GM21381 (cell line): ENCODE results near the gene ATCAY.
"Not testable (repeated sequence)": the region's sequence is repeated elsewhere in the genome, so short reads cannot be mapped to it uniquely, and the experiment has no call there.

Experiments
- ATAC-seq: cut with Tn5 transposase; IDR thresholded peaks from one replicate; pipeline ENCODE4 v1.9.1; 2021; ENCODE audit warnings: mild to moderate bottlenecking, moderate library complexity; ENCODE audit not compliant: unreplicated experiment

The ATCAY gene

GRCh38 chr19:3945838-3946237 lies 65.4 kb downstream of the ATCAY start:
- ATAC-seq = no peak

- ATAC-seq = not testable (repeated sequence)
These were observed 66.9 kb downstream of the ATCAY start for GRCh38 chr19:3947316-3947933.

DNA sequence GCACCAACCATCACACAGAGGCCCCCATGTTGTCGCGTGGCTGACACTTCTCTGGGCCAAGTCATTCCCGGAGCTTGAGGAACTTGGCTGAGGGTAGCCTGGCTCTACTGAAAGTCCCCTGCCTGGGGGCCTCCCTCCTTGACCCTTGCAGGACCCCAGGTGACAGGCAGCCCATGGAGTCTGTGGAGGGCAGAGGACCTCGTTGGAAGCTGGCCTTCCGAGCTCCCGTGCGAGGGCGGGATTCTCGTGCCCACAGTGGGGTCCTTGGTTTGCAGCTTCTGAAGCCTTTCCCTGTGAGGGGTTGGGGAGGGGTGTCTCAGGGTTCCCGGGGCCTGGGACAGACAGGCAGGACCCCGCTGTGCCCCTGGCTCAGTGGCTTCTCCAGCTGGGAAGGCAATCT lies 68.8 kb downstream of the ATCAY start:
- no peak for ATAC-seq

DNA sequence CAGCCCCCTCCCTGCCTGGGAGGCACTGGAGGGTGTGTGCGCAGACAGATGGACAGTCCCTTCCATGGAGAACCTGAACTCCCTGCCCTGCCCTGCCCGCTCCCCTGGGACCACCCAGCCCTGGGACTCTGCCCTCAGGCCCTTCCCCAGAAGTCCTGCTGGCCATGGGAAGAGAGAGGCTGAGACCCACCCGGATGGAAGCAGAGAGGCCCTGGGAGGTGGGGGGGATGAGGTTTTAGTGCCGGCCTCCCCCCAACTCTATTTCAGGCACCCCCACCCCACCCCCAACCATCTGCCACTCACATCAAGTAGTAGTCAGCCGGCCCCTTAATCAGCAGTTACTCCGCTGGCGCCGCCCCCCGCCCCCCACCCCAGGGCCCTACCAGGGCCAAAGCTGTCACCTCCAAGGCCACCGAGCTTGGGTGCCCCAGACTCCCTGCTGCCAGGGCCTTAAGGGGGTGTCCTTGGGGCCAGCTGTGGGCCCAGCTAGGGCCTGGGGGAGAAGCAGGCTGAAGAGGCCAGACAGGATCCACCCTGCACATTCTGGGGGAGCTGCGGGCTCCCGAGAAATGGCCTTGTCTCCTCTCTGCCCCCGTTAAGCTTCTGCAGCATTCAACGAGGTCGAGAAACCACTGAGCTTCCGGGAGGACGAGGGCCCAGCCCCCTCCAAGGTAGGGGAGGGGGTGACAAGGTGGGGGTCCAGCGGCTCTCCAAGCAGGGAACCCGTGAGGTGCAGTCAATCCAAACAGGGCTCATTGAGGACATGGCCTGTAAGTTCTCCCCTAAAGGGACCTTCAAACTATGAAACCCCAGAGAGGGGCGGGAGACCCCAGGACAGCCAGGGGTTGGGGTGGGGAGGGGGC lies 69.7 kb downstream of the ATCAY start:
- ATAC-seq = no peak

- no peak for ATAC-seq
These were observed 70.7 kb downstream of the ATCAY start for GRCh38 chr19:3950871-3951861.

DNA sequence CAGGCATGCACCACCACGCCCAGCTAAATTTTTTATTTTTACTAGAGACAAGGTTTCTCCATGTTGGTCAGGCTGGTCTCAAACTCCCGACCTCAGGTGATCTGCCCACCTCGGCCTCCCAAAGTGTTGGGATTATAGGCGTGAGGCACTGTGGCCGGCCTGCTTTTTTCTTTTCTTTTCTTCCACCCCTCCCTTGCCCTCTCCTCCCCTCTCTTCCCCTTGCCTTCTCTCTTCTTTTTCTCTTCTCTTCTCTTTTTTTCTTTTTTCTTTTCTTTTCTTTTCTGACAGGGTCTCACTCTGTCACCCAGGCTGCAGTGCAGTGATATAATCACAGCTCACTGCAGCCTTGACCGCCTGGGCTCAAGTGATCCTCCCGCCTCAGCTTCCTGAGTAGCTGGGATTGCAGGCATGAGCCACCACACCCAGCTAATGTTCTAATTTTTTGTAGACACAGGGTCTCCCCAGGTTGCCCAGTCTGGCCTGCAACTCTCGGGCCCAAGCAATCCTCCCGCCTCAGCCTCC lies 72.3 kb downstream of the ATCAY start:
- not testable (repeated sequence) for ATAC-seq

DNA sequence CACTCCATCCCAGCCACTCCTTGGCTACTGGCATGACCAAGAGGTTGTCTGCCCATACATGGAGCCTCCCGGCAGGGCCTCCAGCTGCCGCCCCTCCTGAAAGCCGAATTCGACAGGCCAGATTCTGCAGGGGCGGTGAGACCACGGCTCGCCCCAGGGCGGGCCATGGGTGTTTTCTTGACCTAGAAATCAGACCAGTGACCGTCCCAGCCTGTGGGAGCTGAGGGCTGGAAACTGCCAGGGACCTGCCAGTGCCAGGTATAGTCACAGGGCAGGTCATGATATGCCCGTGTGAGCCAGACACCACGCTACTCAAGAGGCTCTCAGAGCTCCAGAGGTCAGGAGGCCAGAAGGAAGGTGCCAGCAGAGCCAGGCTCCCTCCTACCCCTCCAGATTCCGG lies 73.6 kb downstream of the ATCAY start:
- no peak for ATAC-seq

GRCh38 chr19:3955276-3955675 lies 74.8 kb downstream of the ATCAY start:
- not testable (repeated sequence) for ATAC-seq

DNA sequence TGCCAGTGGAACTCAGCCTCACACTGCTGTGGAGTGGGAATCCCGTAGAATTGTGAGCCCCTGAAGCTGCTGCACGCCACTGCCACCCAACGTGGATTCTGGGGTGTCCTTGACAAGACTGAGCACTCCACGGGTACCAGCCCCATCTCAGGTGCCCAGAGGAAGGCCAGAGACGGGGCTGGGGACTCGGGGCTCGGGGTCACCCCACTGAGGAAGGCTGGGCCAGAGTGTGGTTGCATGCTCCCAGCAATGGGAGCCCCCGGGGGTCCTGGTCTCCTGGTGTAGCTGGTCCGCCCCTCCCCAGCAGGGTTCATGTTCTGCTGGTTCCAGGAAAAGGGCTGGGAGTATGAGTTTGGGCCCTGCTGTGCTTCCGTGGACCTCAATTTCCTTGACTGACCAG lies 75.2 kb downstream of the ATCAY start:
- no peak for ATAC-seq

GRCh38 chr19:3958836-3959765 lies 78.6 kb downstream of the ATCAY start:
- no peak for ATAC-seq

DNA sequence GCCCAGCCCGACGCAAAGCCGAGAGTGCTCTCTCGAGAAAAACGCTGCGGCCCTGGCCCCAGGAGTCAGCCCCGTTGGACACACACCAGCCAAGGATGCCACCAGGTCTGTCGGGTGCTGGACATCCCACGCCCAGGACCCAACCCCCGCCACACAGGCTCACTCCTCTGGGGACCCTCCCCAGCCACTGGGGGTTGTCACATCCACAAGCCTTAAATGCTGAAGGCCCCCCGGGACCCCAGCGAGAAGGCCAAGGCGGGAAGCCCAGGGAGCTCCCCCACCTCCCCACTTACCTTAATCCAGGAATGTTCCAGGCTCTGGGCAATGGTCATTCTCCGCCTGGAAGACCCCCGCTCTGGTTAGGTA lies 79.3 kb downstream of the ATCAY start:
- no peak for ATAC-seq

DNA sequence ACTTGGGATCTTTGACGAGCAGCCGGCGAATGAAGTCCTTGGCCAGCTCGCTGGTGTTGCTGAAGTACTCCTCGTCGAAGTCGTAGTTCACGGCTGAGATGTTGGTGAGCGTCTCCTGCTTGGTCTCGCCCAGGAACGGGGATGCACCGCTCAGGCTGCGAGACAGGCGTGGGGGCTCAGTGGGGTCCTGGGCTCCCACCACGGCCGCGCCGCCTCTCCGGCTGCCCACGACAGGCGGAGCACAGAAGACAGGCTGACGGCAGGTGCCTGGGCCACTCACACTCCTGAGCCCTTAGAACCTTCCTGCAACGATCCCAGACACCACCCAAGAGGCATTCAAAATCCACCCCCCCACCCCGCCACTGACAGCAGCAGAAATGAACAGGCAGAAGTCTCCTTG lies 80.5 kb downstream of the ATCAY start:
- no peak for ATAC-seq

DNA sequence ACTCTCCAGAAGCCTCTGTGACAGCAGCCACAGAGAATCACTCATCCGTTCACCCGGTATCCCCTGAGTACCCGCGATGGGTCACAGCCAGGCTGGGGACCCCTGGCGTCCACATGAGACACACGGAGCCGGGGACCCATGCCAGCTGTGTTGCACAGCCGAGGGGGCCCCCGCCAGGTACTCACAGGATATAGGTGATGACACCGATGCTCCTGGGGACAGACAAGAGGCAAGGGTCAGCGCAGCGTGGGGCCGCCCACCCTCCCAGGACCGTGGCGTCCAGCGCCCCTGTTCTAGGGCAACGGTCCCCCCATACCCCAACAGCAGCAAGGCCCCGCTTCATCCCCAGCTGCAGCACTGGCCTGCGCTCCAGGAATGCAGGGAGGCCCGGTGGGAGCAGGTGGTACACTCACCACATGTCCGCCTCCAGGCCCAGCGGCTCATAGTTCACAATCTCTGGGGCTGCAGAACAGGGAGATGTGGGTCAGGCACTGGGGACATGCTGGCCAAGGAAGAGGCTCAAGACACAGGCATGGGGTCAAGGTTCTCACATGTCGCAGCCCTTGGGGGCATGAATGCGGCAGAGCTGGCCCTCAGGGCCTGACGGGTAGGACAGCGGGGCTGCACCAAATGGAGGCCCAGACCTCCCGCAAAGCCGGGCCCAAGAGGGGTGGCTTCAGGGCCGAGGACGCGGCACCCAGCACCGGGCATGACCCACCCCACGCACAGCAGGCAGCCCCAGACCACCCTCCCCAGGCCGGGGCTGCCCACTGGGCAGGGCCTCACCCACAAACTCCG lies 83.2 kb downstream of the ATCAY start:
- ATAC-seq = no peak

DNA sequence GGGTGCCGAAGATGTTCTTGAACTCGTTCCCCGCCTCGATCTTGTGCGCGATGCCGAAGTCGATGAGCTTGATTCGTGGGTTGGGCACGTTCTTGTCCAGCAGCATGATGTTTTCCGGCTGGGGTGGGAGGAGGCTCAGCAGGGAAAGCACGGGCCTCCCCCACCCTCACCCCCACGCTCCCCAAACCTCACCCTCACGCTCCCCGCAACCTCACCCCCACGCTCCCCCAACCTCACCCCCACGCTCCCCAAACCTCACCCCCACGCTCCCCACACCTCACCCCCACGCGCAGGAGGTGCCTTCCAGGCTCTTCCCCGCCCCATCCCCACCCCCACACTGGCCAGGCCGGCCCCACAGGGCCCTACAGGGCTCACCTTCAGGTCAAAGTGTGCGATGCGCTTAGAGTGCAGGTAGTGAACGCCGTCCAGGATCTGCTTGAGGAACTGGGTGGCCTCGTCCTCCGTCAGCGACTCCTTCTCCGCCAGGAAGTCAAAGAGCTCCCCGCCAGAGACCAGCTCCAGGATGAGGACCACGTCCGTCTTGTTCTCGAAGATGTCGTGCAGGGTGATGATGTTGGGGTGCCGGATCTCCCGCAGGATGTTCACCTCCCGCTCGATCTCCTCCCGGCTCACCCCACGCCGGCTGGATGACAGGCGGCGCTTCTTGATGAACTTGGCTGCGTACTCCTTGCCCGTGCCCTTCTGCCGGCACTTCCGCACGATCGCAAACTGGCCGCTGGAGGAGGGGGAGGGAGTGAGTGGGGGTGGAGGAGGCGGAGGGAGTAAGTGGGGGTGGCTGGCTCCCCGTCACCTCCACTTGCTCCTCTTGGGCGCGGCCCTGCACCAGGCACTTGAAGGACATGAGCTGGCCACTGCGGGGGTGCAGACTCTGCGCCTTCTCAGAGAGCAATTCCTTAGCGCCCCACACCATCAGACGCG lies 84.0 kb downstream of the ATCAY start:
- no peak for ATAC-seq

DNA sequence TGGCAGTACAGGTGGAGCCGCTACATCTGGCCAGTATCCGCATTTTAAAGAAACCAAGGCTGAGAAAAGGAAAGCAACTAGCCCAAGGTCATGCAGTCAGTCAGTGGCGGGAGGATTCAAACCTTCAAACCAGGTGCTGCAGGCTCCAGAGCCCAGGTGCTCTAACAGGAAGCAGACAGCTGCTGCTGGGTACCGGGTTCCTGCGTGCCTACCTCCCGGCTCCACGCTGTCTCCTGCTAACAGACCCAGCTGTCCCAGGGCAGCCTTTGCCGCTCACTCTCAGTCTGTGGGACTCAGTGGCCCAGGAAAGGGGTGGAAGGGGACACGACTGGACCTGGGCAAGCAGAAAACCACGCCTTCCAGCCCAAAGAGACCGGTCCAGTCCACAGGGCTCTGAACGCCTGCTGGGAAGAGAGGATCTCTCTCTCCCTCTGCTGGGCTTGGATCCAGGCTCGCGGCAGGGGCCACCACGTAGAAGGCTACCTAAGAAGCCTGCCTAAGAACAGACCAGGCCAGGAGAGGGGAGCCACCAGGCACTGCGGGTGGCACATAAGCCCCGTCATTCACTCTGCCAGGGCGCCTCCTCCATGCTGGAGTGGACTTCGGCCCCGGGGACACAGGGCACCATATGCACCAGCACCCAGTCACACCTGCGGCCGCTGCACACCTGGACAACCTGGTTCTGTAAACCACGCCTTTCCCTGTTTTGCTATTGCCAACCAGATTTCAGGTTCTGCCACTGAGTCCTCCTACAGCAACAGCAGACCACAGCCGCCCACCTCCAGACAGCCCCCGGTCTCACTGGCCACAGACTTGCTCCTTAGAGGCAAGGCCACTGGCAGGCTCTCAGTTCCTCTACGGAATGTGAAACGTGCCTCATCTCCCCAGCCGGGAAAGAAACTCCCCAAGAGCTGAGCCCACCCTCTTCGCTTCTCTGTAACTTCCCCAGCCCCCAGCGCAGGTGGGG lies 85.8 kb downstream of the ATCAY start:
- ATAC-seq = no peak

DNA sequence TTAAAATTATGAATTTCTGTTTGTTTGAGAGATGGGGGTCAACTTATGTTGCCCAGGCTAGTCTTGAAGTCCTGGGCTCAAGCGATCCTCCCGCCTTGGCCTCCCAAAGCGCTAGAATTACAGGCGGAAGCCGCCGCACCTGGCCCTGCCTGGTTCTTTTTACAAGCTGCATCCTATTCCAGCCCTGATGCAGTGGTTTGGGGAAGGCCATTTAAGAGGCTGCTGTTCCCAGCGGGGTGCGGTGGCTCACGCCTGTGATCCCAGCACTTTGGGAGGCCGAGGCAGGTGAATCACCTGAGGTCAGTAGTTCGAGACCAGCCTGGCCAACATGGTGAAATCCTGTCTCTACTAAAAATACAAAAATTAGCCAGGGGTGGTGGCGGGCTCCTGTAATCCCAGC lies 87.5 kb downstream of the ATCAY start:
- ATAC-seq = not testable (repeated sequence)
